HG02852 (cell line): ENCODE data around the gene TANC2.

Experiments used
- ATAC-seq: cut with Tn5 transposase; IDR thresholded peaks from one replicate; pipeline ENCODE4 v1.9.1; 2021; ENCODE audit warnings: mild to moderate bottlenecking, moderate library complexity; ENCODE audit not compliant: unreplicated experiment

Gene TANC2

DNA sequence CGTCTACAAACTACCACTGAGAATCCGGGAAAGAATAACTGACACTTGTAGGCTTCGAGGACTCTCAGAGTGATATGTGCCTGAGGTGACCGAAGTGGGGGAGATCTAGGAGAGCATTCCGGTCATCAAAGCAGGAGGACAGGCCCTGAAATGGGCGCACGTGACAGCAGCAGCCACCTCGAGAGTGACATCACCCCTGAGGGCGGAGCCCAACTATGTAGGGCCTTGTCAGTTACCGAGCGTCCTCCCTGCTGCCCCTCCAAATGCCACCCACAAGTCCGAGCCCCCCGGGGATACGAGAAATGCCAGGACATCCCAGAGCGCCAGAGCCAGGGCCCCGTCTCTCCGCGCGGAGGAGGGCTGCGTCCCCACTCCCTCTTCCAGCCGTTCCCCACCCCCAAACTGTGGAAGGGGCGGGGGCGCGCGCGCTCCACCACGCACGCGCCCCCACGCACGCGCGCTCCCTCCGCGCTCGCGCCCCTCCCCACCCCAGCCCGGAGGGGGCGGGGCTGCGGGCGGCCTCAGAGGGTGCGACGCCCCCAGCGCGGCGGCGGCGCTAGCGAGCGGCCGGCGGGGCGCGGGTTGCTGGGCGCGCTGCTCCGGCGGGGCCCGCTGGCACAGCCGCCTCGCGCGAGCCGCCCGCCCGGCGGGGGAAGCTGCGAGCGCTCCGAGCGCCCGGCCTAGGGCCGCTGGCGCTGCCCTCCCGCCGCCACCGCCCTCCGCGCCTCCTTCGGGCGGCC is at the start of gene TANC2:
Gene TANC2, plus strand, starts transcription at position 550 of the 740 bp plus-strand sequence. CDS start 43,325 bp downstream, outside the sequence.
- ATAC-seq: no peak

DNA sequence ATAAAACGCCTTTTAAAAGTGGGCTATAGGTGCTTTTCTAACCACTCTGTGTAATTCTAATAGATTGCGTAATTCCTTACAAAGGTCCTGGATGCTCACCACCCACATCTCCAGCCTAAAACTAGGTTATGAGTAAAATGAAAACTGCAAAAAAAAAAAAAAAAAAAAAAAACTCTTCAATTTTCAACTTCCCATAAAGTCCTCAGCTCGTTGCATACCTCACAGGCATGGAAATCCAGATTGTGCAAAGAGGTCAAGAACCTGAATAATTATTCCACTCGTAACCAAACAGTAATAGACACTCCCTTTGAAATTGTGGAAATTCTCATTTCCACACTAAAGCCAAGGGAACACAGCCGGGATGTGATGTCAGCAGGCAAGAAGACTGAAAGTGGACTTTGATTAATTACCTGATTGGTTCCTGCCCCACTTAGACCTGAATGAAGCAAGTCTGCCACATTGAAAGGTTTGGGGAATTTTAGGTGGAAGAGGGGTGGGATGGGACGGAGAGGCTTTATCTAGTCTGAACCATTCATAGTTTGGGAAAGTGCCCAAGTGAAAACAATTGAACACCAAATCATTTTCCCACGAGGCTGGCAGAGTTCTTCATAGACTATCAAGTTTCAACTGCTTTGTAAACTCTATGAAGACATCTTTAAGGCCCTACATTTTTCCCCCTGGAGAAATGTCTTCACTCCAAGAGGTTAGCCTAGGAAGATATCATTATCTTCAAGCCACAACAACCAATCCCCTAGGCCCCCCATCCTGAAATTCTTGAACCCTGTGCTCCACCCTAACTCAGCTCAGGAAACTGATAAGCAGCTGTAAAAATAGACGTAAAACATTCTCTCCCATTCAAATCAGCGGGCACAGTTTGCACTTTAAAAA is 49.1 kb upstream of the TANC2 start:
- ATAC-seq: no peak

DNA sequence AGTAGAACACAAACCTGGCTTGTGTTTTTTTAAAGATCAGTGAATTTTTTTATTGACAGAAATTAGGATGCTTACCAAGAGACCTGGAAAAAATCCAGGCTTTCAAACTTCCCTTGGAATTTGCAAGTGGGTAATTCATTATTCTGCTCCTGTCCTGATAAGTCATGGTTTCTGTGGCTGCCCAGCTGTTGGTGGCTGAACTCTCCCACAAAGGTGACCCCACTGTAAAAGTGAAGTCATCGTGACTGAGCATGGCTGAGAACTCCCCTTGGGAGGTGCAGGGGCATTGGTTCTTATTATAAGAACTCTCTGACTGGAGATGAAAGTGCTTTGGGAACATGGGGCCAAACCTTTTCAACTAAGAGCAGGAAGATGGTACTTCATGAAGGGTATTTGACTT is 46.6 kb upstream of the TANC2 start:
- no peak for ATAC-seq

DNA sequence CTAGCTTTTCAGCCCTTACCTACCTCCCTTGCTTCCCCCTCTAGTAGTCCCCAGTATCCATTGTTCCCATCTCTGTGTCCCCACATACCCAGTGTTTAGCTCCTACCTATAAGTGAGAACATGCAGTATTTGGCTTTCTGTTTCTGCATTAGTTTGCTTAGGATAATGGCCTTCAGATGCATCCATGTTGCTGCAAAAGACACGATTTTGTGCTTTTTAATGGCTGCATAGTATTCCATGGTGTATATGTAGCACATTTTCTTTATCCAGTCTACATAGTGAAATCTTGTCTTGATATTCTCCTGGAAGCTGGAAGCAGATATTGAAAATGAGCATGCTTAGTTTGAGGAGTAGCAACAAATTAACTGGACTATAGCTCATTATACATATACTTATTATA is 45.7 kb upstream of the TANC2 start:
- no peak for ATAC-seq

DNA sequence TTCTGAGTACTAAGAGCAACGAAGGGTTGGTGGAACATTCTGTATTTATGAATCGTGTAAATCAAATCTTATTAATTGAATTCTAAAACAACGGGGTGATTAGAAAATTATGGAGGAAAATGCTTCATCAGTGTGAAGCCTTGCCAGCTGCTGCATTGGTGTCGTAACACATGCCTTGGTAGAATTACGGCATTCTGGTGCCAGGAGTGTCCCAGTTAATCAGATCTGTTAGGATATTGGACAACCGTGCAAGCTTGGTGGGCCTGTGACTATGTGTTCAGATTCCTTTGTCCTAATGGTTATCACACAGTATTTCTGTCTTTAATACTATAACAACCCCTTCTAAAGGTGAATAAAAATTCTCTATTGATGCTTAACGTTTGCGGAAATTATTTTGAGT is 44.2 kb upstream of the TANC2 start:
- ATAC-seq: no peak

DNA sequence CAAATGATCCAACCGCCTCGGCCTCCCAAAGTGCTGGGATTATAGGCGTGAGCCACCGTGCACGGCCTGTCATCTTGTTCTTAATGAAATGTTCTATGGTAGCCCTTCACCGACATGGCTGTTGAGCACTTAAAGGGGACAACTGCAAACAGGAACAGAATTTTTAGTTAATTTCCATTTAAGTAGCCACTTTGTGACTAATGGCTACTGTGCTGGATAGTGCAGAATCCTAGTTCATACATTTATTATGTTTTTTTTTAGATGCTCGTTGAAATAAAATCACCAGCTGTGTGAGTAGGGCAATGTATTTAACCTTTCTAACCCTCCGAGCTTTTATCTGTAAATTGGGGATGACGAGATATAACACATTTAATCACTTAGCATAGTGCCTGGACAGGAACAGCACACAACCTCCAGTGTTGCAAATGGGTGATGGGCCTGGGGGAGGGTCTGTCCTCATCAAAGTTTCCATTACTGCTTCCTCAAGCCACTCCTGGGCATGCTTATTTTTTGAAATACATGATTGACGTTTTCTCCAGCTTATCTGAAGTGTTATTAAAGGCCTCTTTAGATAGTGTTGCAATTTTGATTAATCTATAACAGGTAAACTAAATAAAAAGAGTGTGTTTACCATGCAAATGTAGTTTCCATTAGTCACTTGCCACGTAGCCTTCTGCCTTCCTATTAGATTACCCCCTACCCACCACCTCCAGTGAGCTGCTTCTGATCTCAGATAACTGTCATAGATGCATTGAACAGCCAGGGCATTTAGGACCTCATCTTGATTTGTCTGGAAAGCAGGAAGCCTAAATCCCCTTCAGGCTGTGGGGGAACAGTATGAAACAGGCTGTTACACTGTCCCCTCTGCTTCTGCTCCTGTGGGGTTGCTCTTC is 42.5 kb upstream of the TANC2 start:
- ATAC-seq: no peak

DNA sequence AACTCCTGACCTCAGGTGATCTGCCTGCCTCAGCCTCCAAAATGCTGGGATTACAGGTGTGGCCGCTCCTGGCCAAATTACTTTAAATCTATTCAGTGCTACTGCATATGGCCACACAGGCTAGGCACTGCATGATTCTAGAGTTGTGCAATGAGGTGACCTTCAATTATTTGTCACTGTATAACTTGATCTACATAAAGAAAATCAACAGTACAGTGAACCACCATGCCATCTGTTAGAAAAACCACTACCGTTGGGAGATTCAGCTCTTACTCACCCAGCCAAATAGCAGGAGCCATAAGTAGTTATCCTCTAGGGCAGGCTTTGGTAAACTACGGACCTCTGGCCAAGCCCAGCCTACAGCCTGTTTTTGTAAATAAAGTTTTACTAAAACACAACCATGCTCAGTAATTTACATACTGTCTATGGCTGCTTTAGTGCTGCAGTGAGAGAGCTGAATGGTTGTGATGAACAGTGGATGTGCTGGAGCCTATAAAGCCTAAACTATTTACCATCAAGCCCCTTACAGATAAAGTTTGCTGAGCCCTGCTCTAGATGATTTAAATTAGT is 40.7 kb upstream of the TANC2 start:
- no peak for ATAC-seq

DNA sequence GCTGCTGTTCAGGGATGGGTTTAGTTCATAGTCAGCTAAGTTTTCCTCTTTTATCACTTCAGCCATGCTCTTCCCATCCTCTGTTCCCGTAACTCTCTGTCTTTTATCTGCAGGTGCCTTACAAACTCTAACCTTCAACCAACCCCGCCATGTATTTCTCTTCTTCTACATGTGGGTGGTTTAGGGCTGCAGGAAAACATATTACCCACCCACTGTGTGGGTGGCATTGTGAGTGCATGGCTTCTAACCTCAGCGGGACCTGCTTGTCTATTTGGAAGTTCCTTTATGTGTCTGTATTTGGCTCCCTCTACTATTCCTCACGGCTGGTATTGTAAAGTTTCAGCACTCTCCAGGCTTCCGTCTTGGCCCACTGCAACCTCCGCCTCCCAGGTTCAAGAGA is 39.0 kb upstream of the TANC2 start:
- ATAC-seq: no peak

DNA sequence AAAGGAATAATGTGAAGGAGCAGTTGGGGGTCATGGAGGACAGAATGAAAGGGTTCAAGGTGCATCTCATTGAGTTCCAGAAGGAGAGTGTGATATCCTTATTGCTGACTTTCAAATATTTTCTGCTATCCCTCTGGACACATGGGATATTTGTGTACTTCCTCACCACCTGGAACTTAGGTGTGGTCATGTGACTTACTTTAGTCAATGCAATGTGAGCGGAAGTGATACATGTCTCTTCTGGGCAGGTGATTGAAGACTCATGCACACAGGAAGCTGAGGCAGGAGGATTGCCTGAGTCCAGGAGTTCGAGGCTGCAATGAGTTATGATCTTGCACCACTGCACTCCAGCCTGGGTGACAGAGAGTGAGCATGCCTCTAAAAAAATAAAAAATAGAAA is 36.7 kb upstream of the TANC2 start:
- no peak for ATAC-seq

DNA sequence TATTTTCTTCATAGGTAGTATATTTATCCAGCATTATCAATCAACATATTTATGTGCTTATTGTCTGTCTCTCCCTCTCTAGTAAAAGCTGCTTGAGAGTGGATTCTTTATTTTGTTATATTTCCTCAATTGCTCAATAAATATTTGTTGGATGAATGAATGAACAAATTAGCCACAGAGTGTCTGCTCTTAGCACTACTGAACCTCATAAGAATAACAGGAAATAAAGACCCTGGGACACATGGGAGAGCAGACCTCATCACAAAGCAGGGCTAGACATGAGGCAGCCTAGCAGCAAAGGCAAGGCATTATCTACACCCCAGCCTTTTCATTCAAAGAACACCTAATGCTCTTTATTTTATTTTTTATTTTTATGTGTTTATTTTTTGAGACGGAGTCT is 34.9 kb upstream of the TANC2 start:
- ATAC-seq: no peak

DNA sequence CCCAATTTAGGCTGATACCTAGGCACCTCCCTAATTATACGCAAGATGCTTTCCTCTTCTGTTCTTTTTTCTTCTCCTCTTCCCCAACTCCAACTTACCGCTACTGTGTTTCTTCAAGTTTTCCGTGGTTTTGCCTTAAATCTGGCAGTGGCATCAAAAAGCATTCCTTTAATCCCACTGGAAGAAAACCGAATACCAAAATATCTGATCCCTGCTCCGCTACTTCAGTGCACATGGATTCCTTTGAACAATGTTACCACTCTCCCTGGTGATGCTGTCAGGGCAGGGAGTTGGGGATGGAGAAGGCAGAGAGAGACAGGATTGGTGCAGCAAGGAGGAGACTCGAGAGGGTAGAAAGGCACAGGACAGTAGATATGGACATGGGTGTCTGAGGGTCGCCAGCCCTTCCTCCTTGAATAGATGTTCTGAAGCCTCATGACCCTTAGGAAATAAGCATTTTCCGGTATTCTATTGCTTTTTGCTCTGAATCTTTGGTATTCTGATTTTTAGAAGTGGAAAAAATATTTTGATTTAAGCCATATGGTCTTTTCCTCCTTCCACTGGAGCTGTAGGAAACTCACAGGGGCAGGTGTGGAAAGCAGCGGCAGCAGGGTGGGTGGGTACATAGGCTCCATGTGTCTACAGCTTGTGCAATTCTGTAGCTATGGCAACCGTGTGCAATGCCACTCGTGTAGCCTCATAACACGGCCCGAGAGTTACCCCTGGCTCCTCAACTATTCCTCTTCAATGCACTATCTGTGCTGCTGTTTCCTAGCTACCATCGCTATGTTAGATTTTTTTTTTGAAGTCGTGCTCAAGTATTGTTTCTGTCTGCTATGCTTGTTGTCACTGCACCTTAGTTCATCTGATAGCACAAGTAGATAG is 32.3 kb upstream of the TANC2 start:
- ATAC-seq: no peak

DNA sequence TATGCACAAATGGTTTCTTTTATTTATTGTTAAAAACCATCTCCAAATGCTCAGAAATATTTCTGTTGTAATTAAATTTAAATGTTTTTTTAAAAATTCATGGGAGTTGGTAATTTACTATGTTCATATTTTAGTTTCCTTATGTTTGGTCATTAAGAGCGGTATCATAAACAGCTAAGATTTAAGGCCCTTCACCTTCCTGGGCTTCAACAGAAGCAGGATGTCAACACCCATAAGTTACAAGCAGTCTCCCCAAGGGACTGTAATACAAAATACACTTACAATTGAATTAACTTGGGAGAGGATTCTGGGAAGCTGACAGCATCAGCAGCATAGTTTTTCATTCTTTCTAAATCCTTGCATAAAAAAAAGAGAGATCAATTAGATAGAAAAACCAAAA is 30.9 kb upstream of the TANC2 start:
- ATAC-seq: no peak

DNA sequence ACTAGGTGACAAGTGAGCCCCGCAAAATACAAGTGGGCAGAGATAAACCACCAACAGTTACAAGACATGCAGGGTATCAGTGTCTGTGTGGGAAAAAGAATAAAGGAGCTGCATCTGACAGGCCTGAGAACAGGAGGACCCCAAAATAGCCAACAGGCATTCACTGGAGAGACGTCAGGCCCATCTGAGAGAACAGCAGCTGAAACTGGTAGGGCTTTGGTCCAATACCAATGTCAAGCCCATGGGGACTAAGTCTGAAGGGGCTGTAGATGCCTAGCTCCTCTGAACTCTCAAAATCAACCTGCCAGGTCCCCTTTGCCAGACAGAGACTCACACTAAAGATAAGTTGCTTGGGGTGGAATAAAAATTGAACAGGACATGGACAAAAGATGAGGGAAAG is 30.5 kb upstream of the TANC2 start:
- ATAC-seq: no peak

DNA sequence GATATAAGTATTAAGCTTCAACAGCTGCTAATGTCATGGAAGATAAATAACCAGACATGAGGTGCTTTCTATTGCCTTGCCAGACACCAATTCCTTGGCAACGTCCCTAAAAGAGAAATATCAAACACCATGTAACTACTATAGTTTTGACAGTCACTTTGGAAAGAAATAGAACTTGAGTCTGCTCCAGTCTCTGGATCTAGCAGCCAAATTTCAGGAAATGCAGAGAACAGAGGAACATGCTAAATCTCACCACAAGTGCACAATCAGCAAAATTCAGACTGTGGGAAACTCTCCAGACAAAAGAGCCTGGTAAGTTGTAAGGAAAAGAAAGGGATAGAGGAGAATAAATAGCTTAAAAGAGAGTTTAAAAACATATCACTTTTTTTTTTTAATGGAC is 28.4 kb upstream of the TANC2 start:
- no peak for ATAC-seq

DNA sequence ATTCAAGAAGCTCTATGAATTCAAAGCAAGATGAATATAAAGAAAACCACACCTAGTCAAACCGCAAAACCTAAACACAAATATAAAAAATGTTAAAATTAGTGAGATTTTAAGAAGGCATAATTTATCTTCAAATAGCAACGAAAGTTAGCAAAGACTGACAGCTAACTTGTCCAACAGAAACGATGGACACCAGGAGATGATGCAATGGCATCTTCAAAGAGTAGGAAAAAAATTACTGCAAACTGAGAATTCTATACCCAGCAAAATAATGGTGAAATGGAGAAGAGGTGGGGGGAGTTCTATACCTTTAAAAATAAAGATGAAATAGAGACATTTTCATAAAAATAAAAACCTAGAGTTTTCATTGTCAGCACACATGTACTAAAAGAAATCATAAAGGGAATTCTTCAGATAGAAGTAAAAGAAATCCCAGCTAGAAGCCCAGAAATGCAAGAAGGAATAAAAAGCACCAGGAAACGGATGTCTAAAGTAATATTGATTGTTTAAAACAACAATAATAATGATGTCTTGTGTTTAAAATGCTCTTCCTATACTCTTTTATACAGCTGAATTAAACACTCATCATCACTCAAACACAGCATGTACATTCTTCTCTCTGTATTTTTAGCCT is 24.6 kb upstream of the TANC2 start:
- ATAC-seq: no peak

DNA sequence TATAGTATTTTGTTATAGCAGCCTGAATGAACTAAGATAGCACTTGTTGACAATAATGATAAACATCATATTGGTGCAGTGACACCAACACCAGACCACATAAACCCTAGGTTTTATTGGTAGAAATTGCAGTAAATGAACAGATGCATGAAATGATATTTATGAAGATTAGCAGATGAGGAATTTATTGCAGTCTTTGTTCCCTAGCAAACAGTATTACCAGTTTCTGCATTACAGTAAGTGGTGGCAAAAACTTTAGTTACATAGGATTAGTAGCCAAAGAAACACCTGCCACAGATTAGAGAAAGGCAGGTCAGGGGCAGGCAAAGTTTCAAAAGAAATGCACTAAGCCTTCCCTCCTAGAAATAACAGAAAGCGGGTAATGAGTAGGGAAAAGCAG is 17.7 kb upstream of the TANC2 start:
- no peak for ATAC-seq

DNA sequence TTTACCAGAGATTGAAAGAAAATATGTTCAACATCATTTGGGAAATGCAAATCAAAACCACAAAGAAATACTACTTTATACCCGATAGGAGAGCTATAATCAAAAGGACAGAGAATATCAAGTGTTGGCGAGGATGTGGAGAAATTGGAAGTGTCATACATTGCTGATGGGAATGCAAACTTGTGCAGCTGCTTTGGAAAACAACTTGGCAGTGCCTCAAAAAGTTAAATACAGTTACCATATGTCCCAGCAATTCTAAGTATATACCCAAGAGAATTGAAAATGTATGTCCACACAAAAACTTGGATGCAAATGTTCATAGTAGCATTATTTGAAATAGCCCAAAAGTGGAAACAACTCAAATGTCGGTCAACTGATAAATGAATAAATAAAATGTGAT is 17.0 kb upstream of the TANC2 start:
- ATAC-seq: no peak

DNA sequence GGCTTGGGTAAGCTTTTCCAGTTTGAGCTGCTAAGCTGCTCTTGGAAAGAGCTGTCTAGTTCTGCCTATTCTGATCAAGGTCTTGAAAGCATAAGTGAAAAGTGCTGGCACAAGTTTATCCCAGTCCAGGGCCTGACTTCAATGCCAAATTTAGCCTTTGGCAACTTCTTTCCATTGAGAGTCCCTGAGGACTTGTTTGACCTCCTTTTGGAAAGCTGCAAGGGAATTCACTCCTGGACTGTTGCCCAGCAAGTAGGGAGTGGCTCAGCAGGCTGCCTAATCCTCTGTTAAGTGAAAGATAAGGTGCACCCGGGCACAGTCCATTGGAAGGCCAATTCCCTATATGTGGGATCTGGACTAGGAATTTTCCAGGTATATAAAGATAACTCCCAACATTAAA is 16.0 kb upstream of the TANC2 start:
- ATAC-seq: no peak

DNA sequence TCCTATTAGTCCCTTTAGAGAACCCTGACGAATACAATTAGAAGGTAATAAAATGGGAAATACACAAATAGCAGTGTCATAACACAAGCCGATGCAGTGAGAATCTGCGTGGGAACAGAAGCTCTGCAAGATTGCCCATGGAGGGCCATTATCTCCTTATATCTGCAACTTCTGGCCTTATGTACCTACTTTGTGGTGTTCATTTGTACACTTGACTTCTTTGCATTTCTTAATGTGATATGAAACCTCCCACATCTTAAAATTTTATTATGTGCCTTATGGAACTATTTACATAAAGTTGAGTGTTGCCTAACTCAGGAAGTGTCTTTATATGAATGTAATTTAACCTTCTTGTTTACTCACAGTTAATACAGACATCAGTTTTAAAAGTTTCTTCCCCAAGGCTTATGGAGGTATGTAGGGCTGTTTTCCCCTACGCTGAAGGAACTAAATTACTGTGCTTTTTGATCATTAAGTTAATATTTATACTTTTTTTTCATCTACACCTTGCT is 10.1 kb upstream of the TANC2 start:
- ATAC-seq: no peak
